Astrocyte (in vitro differentiated cells and primary cell): Measurements from ENCODE around the gene TM9SF1. TPM values are rescaled to one million over a fixed set of nuclear protein-coding genes. Genes with fewer than 3 reads are reported as not detected.

ENCODE experiments used
- DNase-seq: peaks from one replicate; pipeline ENCODE4 v3.0.0-alpha.2; 2010; ENCODE audit warnings: low read depth
- FAIRE-seq: peaks from 2 replicates; lab custom pipeline; 2011; peaks lifted over from hg19 to GRCh38; lab: Jason Lieb, UNC
- H2AFZ ChIP-seq: 2 replicates; pipeline ENCODE4 v1.6.0; 2012; ENCODE audit warnings: low read depth, low read length, inconsistent platforms
- H3K27ac ChIP-seq: 2 replicates; pipeline ENCODE4 v1.5.1; 2011; ENCODE audit warnings: low read depth, low read length, inconsistent platforms
- H3K27me3 ChIP-seq: 2 replicates; pipeline ENCODE4 v1.6.0; 2011; ENCODE audit warnings: low read length, inconsistent platforms; ENCODE audit not compliant: insufficient read depth
- H3K36me3 ChIP-seq: 2 replicates; pipeline ENCODE4 v1.5.1; 2011; ENCODE audit warnings: low read length, inconsistent platforms; ENCODE audit not compliant: insufficient read depth
- H3K4me1 ChIP-seq: 2 replicates; pipeline ENCODE4 v1.5.1; 2011; ENCODE audit warnings: low read length, inconsistent platforms; ENCODE audit not compliant: insufficient read depth
- H3K4me2 ChIP-seq: 2 replicates; pipeline ENCODE4 v1.6.0; 2012; ENCODE audit warnings: low read length, inconsistent platforms
- H3K4me3 ChIP-seq: 2 replicates; pipeline ENCODE4 v1.5.1; 2011; ENCODE audit warnings: low read depth, mild to moderate bottlenecking, low read length, inconsistent platforms; ENCODE audit not compliant: insufficient read depth
- H3K79me2 ChIP-seq: 2 replicates; pipeline ENCODE4 v1.6.0; 2012; ENCODE audit warnings: mild to moderate bottlenecking, low read length, inconsistent platforms; ENCODE audit not compliant: insufficient read depth
- H3K9ac ChIP-seq: 2 replicates; pipeline ENCODE4 v1.6.0; 2012; ENCODE audit warnings: mild to moderate bottlenecking, low read length, inconsistent platforms
- H3K9me3 ChIP-seq: 2 replicates; pipeline ENCODE4 v1.5.1; 2012; ENCODE audit warnings: low read depth, mild to moderate bottlenecking, low read length, inconsistent platforms; ENCODE audit not compliant: insufficient read depth
- H4K20me1 ChIP-seq: 2 replicates; pipeline ENCODE4 v1.6.0; 2012; ENCODE audit warnings: low read length, inconsistent platforms; ENCODE audit not compliant: insufficient read depth
- H3K27ac Mint-ChIP-seq: one replicate; pipeline ENCODE4 v1.8.0; 2021; ENCODE audit warnings: mild to moderate bottlenecking, mixed read lengths; ENCODE audit not compliant: unreplicated experiment
- H3K27me3 Mint-ChIP-seq: one replicate; pipeline ENCODE4 v1.8.0; 2021; ENCODE audit warnings: low read depth, mixed read lengths; ENCODE audit not compliant: unreplicated experiment
- H3K36me3 Mint-ChIP-seq: one replicate; pipeline ENCODE4 v1.8.0; 2021; ENCODE audit warnings: low read depth, mixed read lengths; ENCODE audit not compliant: unreplicated experiment
- H3K4me1 Mint-ChIP-seq: one replicate; pipeline ENCODE4 v1.8.0; 2021; ENCODE audit warnings: low read depth, mixed read lengths; ENCODE audit not compliant: unreplicated experiment
- H3K4me3 Mint-ChIP-seq: one replicate; pipeline ENCODE4 v1.8.0; 2021; ENCODE audit warnings: mild to moderate bottlenecking, moderate library complexity, mixed read lengths; ENCODE audit not compliant: unreplicated experiment
- H3K9me3 Mint-ChIP-seq: one replicate; pipeline ENCODE4 v1.8.0; 2021; ENCODE audit warnings: mild to moderate bottlenecking, mixed read lengths; ENCODE audit not compliant: unreplicated experiment
- EZH2 ChIP-seq: IDR thresholded peaks from 2 replicates; pipeline ENCODE4 v1.6.1; 2012; ENCODE audit warnings: mild to moderate bottlenecking, low read length, inconsistent platforms; ENCODE audit not compliant: insufficient read depth
- total RNA-seq: library from RNA; stranded (reverse); gene quantifications from 2 replicates; pipeline ENCODE4 v1.2.1, GENCODE V29; 2021
- TF ChIP-seq, protein P1 (sequence below): IDR thresholded peaks from 2 replicates; pipeline ENCODE4 v1.5.1; 2011; ENCODE audit warnings: low read depth, mild to moderate bottlenecking, inconsistent platforms, low read length, moderate library complexity; ENCODE audit not compliant: insufficient read depth

The TM9SF1 gene
- total RNA-seq, 1 donor from 2014 or later: 59.3 TPM

- Mint-ChIP-seq H3K4me3 (peak overlapping the region; percentile 92), H3K27ac (peak overlapping the region; percentile 62), H3K36me3 (peaks cover 28% of the 10 kb centered on the region), H3K9me3 (no peaks in the 10 kb centered on the region), H3K4me1 (peaks cover 9% of the 10 kb centered on the region), H3K27me3 (no peaks in the 10 kb centered on the region)
- Histone ChIP-seq H4K20me1 (no peaks in the 10 kb centered on the region), H3K27me3 (no peaks in the 10 kb centered on the region), H3K4me3 (no peak overlapping the region), H3K4me2 (no peak overlapping the region), H3K79me2 (peaks cover 11% of the 10 kb centered on the region), H3K27ac (no peak overlapping the region), H2AFZ (no peak overlapping the region), H3K9ac (no peak overlapping the region), H3K4me1 (peaks cover 8% of the 10 kb centered on the region), H3K36me3 (peaks cover 8% of the 10 kb centered on the region), H3K9me3 (no peaks in the 10 kb centered on the region)
- FAIRE-seq (no peak), DNase-seq (no peak)
- TF ChIP-seq EZH2: no peak
Measured at GRCh38 chr14:24211311-24211710, 16.1 kb upstream of the TM9SF1 start.

GRCh38 chr14:24207625-24208024, 12.4 kb upstream of the TM9SF1 start:
- H3K9me3 Mint-ChIP-seq: peaks cover 4% of the 10 kb centered on the region
- Histone ChIP-seq H3K36me3 (peaks cover 9% of the 10 kb centered on the region), H3K27me3 (no peaks in the 10 kb centered on the region), H3K9ac (no peak overlapping the region), H2AFZ (no peak overlapping the region), H3K9me3 (no peaks in the 10 kb centered on the region), H3K27ac (no peak overlapping the region), H4K20me1 (peaks cover 4% of the 10 kb centered on the region), H3K4me1 (no peaks in the 10 kb centered on the region), H3K4me3 (no peak overlapping the region), H3K4me2 (no peak overlapping the region), H3K79me2 (peaks cover 11% of the 10 kb centered on the region)
- no peak overlapping the region for H3K4me3 Mint-ChIP-seq
- H3K27ac Mint-ChIP-seq: no peak overlapping the region
- H3K36me3 Mint-ChIP-seq: peaks cover 39% of the 10 kb centered on the region
- TF ChIP-seq EZH2: no peak
- TF ChIP-seq, protein P1, sequence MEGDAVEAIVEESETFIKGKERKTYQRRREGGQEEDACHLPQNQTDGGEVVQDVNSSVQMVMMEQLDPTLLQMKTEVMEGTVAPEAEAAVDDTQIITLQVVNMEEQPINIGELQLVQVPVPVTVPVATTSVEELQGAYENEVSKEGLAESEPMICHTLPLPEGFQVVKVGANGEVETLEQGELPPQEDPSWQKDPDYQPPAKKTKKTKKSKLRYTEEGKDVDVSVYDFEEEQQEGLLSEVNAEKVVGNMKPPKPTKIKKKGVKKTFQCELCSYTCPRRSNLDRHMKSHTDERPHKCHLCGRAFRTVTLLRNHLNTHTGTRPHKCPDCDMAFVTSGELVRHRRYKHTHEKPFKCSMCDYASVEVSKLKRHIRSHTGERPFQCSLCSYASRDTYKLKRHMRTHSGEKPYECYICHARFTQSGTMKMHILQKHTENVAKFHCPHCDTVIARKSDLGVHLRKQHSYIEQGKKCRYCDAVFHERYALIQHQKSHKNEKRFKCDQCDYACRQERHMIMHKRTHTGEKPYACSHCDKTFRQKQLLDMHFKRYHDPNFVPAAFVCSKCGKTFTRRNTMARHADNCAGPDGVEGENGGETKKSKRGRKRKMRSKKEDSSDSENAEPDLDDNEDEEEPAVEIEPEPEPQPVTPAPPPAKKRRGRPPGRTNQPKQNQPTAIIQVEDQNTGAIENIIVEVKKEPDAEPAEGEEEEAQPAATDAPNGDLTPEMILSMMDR: no peak
- no peaks in the 10 kb centered on the region for H3K27me3 Mint-ChIP-seq
- FAIRE-seq: no peak
- peaks cover 3% of the 10 kb centered on the region for H3K4me1 Mint-ChIP-seq
- DNase-seq: no peak

- Histone ChIP-seq H3K9ac (no peak overlapping the region), H2AFZ (no peak overlapping the region), H3K27me3 (no peaks in the 10 kb centered on the region), H3K36me3 (peaks cover 9% of the 10 kb centered on the region), H4K20me1 (peaks cover 4% of the 10 kb centered on the region), H3K79me2 (peaks cover 8% of the 10 kb centered on the region), H3K4me2 (no peak overlapping the region), H3K9me3 (no peaks in the 10 kb centered on the region), H3K4me3 (no peak overlapping the region), H3K4me1 (no peaks in the 10 kb centered on the region), H3K27ac (no peak overlapping the region)
- no peak for FAIRE-seq
- TF ChIP-seq, protein P1: no peak
- no peak for TF ChIP-seq EZH2
- DNase-seq: no peak
- Mint-ChIP-seq H3K4me1 (peaks cover 3% of the 10 kb centered on the region), H3K9me3 (peaks cover 5% of the 10 kb centered on the region), H3K27ac (no peak overlapping the region), H3K36me3 (peaks cover 43% of the 10 kb centered on the region), H3K27me3 (no peaks in the 10 kb centered on the region), H3K4me3 (no peak overlapping the region)
Measured at GRCh38 chr14:24207104-24207551, 11.9 kb upstream of the TM9SF1 start.
